ENCODE results near the gene ARL14EPL.
"Not testable (repeated sequence)": the region's sequence is repeated elsewhere in the genome, so short reads cannot be mapped to it uniquely, and the experiment has no call there.

ARL14EPL gene

DNA sequence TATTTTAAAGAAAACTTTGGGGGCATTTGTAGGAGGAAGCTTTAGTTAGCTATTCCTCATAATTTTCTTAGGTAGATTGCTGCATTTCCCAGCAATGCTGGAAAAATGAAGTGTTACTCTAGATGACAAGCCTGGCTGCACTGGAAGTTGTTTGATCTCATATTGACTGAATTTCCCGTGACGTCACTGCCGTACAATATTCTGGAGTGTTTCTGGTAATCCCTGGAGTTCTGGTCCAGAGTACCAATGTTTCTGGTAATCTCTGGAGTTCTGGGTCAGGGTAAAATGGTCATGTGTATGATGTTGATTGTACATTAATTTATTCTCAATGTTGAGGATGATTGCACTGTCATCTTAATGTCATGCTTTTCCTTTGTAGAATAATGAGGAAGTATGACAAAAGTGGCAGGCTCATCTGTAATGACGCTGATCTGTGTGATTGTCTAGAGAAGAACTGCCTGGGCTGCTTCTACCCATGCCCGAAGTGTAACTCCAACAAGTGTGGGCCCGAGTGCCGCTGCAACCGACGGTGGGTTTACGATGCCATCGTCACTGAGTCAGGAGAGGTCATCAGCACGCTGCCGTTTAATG lies 26.2 kb downstream of the ARL14EPL start:
- DNase-seq: no peak

DNA sequence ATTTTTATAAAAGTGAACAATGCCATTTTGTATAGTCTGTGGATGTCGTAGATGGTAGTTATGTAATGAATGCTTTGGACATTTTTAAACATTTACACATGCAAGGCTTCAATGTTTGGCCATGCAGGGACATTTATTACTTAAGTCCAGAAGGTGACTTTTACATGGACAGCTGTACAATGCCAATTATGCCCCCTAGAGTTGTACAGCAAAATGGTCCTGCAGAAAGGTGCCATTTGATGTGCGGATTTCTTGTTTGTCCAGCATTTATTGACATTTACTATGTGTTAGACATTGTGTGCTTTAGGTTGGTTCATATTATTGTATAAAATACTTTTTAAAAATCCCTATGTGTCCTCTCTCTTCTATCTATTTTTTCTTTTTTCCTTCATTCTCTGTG lies 30.1 kb downstream of the ARL14EPL start:
- DNase-seq: no peak

DNA sequence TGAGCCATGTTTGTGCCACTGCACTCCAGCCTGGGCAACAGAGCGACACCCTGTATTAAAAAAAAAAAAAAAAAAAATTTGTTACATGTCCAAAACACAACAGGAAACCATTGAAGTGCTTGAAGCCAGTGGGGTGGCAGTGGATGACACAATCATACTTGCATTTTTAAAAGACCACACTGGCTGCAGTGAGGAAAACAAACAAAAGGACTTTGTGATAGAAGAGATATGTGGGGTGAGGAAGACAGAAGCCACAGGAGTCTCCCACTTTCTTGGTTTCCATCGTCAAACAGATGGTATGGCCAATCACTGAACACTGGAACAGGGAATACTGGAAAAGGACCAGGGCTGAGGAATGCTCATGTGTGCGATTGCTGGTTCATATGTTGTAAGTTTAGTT lies 31.7 kb downstream of the ARL14EPL start:
- DNase-seq: no peak

DNA sequence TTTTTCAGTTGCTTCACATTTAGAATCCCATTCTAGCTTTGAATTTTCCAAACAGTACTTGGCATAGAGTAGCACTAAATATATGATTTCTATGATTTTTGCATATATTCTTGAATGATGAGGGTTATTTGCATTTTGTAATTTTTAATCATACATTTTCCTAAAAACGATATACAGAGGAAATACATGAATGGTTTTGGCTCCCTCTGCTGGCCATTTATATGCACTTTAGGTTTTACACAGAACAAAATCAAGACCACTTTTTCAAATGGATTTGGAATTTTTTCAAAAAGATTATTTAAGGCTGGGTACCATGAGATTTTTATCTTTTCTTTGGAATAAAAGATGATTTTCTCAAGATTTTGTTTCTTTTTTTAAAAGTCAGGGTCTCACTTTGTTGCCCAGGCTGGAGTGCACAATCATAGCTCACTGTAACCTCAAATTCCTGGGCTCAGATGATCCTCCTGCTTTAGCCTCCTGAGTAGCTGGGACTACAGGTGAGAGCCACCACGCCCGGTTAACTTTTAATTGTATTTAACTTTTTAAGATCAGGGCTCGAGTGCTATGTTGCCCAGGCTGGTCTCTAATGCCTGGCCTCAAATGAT lies 35.9 kb downstream of the ARL14EPL start:
- DNase-seq: no peak

DNA sequence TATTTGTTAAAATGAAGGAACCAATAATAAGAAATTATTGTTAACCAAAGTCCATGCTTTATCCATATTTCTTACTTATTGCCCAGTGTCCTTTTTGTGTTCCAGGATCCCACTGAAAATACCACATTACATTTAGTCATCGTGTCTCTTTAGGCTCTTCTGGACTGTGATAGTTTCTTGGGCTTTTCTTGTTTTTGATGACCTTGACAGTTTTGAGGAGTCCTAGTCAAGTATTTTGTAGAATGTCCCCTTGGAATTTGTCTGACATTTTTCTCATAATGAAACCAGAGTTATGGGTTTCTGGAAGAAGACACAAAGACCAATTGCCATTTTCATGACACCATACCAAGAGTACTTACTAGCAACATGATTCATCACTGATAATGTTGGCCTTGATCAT lies 38.9 kb downstream of the ARL14EPL start:
- DNase-seq: no peak

DNA sequence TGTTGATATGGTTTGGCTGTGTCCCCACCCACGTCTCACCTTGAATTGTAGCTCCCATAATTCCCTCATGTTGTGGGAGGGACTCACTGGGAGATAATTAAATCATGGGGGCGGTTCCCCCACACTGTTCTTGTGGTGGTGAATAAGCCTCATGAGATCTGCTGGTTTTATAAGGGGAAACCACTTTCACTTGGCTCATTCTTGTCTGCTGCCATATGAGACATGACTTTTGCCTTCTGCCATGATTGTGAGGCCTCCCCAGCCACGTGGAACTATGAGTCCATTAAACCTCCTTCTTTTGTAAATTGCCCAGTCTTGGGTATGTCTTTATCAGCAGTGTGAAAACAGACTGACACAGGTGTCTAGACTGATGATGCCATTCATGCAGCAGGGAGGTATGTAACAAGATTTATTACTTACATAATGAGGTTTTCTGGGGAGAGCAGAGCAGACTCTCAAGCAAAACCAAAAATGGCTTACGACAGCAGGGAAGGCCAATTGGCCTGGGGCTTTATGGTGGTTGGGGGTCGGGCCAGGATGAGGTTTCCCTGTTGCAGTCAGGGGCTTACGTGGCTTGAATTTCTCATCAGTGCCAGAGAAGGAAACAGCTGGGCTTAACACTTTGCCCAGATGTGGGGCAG lies 43.0 kb downstream of the ARL14EPL start:
- no peak for DNase-seq

DNA sequence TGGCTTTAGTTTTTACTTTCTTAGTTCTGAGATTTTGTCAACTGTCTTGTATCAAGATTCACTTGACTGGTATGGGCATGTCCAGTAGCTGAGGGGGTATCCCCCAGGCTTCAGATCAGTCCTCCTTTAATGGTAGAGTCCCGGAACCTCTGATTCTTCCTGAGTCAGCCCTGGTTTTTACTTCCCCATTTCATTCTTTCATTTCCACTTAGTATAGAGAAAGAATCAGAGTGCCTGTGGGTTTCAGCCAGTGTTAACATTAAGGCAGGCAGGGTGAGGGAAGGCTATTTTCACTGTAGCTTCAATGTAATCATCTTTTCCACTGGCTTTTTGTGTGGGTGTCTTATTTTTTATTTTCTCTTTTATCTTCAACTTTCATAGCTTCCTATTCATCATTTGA lies 44.2 kb downstream of the ARL14EPL start:
- no peak for DNase-seq

DNA sequence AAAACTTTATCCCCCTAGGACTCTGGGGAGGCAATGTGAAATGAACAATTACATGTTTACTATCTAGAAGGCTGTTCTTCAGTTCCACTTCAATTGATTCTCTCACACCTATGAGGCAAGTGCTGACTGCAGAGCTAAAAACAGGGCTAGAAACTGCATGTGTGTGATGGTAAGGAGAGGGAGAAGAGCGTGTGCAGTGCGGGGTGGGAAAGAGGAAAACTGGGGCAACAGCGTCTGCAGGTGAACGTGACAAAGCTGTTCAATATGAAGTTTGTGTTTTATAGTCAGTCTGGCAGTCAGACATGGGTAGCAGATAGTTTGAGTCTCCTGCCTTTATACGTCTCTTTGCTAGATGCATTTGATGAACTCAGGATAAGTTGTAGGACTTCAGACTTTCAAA lies 45.9 kb downstream of the ARL14EPL start:
- no peak for DNase-seq

DNA sequence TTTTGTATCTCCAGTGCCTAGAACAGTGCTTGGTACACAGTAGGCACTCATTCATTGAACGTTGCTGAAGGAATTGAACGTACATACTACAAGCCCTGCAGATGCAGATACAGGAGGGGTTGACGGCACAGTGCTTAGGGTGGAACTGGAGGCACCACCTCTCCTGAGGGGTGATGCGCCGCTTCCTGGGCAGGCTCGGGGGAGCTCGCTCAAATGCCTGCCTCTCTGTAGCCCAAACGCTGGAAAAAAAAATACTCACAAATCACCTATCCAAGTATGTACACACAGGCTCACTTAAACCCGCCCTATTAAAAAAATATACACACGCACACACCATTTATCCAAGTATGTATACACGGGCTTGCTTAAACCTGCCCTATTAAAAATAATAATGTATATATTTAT lies 52.0 kb downstream of the ARL14EPL start:
- DNase-seq: no peak

DNA sequence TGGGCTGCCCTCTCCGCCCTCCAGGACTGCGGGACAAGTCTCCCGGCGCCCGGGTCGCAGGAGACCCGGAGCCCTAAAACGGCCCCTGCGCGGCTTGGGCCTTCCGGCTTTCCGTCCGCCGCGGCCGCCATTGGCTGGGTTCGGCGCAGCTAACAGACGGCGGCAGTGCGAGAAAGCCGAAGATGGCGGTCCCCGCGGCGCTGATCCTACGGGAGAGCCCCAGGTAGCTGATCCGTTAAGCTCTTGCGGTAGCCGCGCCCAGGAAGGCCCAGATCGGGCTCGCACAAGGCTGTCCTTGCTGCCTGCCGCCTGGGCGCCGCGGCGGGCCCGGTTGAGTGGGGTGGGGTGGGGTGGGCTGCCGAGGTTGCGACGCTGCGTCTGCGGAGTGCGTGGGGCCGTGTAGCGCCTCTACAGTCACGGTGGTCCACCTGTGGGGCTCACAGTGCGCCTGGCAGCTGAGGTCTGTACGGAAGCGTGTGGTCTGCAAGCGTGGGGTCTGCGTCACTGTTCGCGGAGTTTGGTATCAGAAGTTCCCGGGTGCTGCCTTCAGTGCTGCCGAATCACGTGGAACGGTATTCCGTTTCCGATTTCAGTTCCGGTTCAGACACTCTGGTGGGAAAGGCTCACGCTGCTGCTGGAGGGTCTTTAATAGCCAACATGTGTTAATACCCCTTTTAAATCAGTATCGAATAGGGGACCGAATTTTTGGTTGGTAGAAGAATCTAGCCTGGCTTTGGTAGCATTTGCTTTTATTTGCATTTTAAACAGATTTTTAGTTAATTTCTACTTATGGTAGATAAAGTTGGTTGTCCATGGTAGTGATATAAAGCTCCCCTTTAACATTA lies 52.8 kb downstream of the ARL14EPL start, which contains the start of gene COMMD10:
Gene COMMD10, plus strand, starts transcription at position 155 of the 845 bp plus-strand sequence.
- peak; percentile 17 for DNase-seq

DNA sequence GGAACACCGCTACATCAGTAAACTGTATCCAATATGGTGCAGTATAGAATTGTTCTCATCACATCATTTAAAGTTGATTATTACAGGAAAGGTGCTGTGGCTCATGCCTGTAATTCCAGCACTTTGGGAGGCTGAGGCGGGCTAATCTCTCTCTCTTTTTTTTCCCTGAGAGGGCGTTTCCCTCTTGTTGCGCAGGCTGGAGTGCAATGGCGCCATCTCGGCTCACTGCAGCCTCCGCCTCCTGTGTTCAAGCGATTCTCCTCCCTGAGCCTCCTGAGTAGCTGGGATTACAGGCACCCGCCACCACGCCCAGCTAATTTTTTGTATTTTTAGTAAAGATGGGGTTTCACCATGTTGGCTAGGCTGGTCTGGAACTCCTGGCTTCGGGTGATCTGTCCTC lies 54.0 kb downstream of the ARL14EPL start:
- not testable (repeated sequence) for DNase-seq

DNA sequence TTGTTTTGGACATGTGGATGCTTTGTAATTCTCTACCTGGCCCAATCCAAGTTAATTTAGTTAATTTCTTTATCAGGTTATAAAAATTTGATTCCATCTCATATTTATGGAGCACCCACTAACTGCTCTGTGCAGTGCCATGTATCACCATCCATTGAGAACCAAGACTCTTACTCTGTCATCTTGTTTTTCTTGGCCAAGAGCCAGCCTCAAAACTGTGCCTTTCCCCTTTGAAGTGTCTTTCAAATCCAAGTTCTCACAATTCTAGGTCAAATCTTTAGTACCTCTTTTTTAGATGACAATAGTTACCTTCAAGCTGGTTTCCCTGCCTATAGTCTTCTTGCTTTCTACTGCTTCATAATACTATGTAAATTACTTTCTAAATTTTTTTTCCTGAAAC lies 55.8 kb downstream of the ARL14EPL start:
- DNase-seq: no peak

DNA sequence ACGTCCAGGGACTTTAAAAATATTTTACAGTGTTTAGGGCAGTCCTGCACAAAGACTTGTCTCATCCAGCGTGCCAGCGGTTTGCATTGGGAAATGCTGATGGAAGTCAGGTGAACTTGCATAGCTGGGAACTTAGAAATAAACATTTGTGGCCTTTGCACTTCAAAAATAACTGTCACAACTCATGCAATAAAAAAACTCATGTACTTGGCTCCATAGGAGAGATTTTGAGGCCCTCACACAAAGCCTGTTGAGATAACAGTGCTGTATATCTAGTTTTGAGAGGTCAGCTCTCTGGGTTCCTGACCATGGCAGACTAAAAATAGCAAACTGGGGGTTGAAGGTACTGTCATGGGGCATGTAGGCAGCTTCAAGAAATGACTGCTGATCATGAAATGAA lies 58.0 kb downstream of the ARL14EPL start:
- no peak for DNase-seq

DNA sequence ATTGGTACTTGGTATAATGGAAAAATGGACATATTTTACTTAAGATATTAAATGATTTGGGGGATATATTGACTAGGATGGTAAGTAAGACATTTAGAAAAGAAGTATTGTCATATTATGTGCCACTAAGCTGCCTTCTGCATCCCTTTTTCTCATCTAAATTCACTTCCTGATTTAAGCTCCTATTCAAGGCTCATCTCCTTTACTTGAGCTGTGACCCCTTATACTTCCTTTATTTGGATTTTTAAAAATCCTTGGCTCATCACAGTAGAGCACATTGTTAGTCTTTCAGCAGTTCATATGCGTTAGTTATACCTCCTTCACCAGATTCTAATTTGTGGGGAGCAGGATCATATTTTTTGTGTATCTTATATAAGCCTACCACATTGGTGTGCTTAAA lies 59.1 kb downstream of the ARL14EPL start:
- no peak for DNase-seq

DNA sequence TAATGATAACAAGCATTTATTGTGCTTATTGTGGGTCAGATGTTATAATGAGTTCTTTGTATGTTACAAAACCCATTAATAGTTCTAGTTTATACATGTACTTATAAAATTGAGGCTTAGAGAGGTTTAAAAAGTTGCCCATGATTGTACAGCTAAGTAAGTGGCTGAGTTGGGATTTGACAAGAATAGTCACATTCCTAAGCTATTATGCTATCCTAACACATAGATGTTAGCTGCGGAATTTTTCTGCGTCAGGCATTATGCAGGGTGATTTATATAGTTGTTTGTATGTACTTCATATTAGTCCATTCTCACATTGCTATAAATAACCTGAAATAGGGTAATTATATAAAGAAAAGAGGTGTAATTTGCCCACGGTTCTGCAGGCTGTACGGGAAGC lies 65.0 kb downstream of the ARL14EPL start:
- no peak for DNase-seq

DNA sequence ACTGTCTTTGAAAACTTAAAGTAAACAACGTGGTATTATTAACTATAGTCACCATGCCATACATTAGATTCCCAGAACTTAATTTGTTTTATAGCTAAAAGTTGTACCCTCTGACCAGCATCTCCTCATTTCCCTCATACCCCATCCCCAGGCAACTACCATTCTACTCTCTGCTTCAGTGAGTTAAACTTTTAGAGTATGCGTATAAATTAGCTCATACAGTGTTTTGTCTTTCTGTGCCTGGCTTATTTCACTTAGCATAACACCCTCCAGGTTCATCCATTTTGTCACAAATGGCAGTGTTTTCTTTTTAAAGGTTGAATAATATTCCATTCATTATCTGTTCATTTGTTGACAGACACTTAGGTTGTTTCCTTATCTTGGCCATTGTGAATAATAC lies 66.7 kb downstream of the ARL14EPL start:
- no peak for DNase-seq

DNA sequence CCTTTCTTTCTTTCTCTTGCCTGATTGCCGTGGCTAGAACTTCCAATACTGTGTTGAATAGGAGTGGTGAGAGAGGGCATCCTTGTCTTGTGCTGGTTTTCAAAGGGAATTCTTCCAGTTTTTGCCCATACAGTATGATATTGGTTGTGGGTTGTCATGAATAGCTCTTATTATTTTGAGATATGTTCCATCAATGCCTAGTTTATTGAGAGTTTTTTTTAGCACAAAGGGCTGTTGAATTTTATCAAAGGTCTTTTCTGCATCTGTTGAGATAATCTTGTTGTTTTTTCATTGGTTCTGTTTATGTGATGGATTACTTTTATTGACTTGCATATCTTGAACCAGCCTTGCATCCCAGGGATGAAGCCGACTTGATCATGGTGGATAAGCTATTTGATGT lies 72.7 kb downstream of the ARL14EPL start:
- not testable (repeated sequence) for DNase-seq
